SK-N-SH treated with all-trans-retinoic acid at 6 μM for 48 hours (cell line): ENCODE data around the gene SQOR.

Source experiments
- CSDC2 ChIP-seq: fragments of 250-450 bp; sonication (Bioruptor Pico); IDR thresholded peaks from 2 replicates; pipeline ENCODE4 v1.5.0; 2020; ENCODE audit warnings: mild to moderate bottlenecking, moderate library complexity
- ESRRG ChIP-seq: fragments of 250-450 bp; sonication (Bioruptor Pico); IDR thresholded peaks from 2 replicates; pipeline ENCODE4 v1.6.1; 2021; ENCODE audit warnings: mild to moderate bottlenecking
- GLIS3 ChIP-seq: fragments of 250-450 bp; sonication (Bioruptor Pico); IDR thresholded peaks from 2 replicates; pipeline ENCODE4 v1.5.0; 2020; ENCODE audit warnings: mild to moderate bottlenecking, moderate library complexity
- ISL1 ChIP-seq: fragments of 250-450 bp; sonication (Bioruptor Pico); IDR thresholded peaks from 2 replicates; pipeline ENCODE4 v2.1.2; 2022; ENCODE audit warnings: mild to moderate bottlenecking, moderate library complexity
- PATZ1 ChIP-seq: fragments of 250-450 bp; sonication (Bioruptor Pico); IDR thresholded peaks from 2 replicates; pipeline ENCODE4 v1.8.0; 2020; ENCODE audit warnings: mild to moderate bottlenecking, moderate library complexity, borderline replicate concordance
- POU6F1 ChIP-seq: fragments of 250-450 bp; sonication (Bioruptor Pico); IDR thresholded peaks from 2 replicates; pipeline ENCODE4 v1.8.0; 2021; ENCODE audit warnings: low read depth, mild to moderate bottlenecking, moderate library complexity, borderline replicate concordance
- RARB ChIP-seq: fragments of 250-450 bp; sonication (Bioruptor Pico); IDR thresholded peaks from 2 replicates; pipeline ENCODE4 v1.8.0; 2021; ENCODE audit warnings: mild to moderate bottlenecking, moderate library complexity
- TSHZ2 ChIP-seq: fragments of 250-450 bp; sonication (Bioruptor Pico); IDR thresholded peaks from 2 replicates; pipeline ENCODE4 v1.5.0; 2020; ENCODE audit warnings: mild to moderate bottlenecking, moderate library complexity
- ZFP3 ChIP-seq: fragments of 250-450 bp; sonication (Bioruptor Pico); IDR thresholded peaks from 2 replicates; pipeline ENCODE4 v1.5.0; 2020; ENCODE audit warnings: mild to moderate bottlenecking, moderate library complexity
- ZFP30 ChIP-seq: fragments of 450-650 bp; formaldehyde crosslinking; IDR thresholded peaks from 2 replicates; pipeline ENCODE4 v1.5.0; 2022; ENCODE audit warnings: mild to moderate bottlenecking, moderate library complexity
- ZNF565 ChIP-seq: fragments of 450-650 bp; formaldehyde crosslinking; conservative IDR thresholded peaks from 2 replicates; pipeline ENCODE4 v1.5.0; 2020; ENCODE audit warnings: low read depth, mild to moderate bottlenecking, moderate library complexity
- ZNF8 ChIP-seq: fragments of 450-650 bp; formaldehyde crosslinking; IDR thresholded peaks from 2 replicates; pipeline ENCODE4 v1.5.0; 2020; ENCODE audit warnings: mild to moderate bottlenecking, moderate library complexity

- TF ChIP-seq GLIS3 (CRISPR knock-in tag), result no peak
- no peak for TF ChIP-seq ZFP3 (CRISPR knock-in tag)
- no peak for TF ChIP-seq CSDC2 (CRISPR knock-in tag)
- TF ChIP-seq ISL1, result no peak
- TF ChIP-seq ZFP30 (CRISPR knock-in tag), result no peak
- no peak for TF ChIP-seq POU6F1
- TF ChIP-seq ZNF8 (CRISPR knock-in tag), result no peak
- TF ChIP-seq ZNF565 (CRISPR knock-in tag), result no peak
- TF ChIP-seq ESRRG (CRISPR knock-in tag), result no peak
- no peak for TF ChIP-seq TSHZ2
- no peak for TF ChIP-seq PATZ1 (CRISPR knock-in tag)
- TF ChIP-seq RARB (CRISPR knock-in tag), result no peak
Observed at GRCh38 chr15:45586601-45587094, 48.2 kb upstream of the SQOR start.
